Hepatocyte (in vitro differentiated cells): Measurements from ENCODE around the gene PLEKHA7.

Source experiments
- CTCF ChIP-seq: fragments of 200-600 bp; sonication (generic); IDR thresholded peaks from 2 replicates; pipeline ENCODE4 v1.5.1; 2016; ENCODE audit warnings: antibody characterized with exemption, mild to moderate bottlenecking; ENCODE audit not compliant: poor library complexity
- EZH2 ChIP-seq: fragments of 200-600 bp; sonication (generic); IDR thresholded peaks from 2 replicates; pipeline ENCODE4 v1.6.1; 2016; ENCODE audit warnings: antibody characterized with exemption, mild to moderate bottlenecking, borderline replicate concordance
- EZH2phosphoT487 ChIP-seq: fragments of 200-600 bp; sonication (generic); IDR thresholded peaks from one replicate; pipeline ENCODE4 v1.6.1; 2018; ENCODE audit warnings: antibody characterized with exemption, mild to moderate bottlenecking, low read depth, moderate library complexity; ENCODE audit not compliant: unreplicated experiment, severe bottlenecking

DNA sequence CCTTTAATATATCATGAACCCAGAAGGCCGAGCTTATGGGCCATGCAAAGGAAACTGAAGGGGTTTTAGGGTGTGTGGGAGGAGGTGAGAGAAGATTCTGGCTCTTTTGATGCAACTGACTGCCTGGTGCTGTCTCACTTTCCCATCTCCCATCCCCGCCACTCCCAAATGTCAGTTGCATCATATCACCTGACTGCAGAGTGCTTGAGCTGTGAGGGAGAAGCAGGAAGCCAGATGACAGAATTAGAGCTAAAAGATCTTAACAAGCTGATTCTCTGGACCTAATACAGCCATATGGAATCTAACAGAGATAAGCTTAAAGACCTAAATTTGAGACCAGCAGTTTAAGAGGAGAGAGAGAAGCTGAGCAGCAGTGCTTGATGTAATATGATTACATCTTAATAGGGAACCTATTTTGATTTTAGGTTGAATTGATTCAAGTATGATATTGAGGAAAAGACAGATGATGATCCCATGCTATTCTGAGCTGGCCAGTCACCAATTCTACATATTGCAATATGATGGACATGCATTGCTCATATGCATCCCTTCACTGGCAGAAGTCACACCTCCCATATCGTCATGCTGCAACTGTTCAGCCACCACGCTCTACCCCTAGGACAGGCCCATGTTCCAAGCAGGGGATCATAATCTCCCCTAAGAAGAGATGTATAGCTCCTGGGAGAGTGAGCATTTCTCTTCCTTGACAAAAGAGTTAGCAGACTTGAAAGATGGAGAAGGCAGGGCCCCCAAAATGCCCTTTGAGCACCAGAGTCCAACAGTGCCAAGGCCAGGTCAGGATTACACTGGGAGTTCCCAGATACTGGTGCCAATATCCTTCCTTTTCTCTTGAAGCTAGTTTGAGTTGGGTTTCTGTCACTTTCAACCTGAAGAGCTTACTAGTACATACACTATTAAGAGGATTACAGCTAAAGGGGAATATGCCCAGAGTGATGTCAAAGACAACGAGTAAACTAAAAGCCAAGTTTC, 44.9 kb downstream of the PLEKHA7 start:
- TF ChIP-seq CTCF = no peak
- no peak for TF ChIP-seq EZH2
- TF ChIP-seq EZH2phosphoT487 = no peak
